HCT116 (cell line): ENCODE data around the gene DNAL4. TPM values are rescaled to one million over a fixed set of nuclear protein-coding genes. Genes with fewer than 3 reads are reported as not detected.

Experiments
- ATAC-seq: fragments of 200-7000 bp; cut with Tn5 transposase; 2 replicates; pipeline ENCODE4 v1.9.1; 2020; ENCODE audit warnings: mild to moderate bottlenecking, moderate library complexity
- BruUV-seq: library from RNA; stranded (reverse); fragments of 400-500 nt; replicated peaks from 2 replicates; lab custom pipeline; 2021; lab: Mats Ljungman, UMichigan
- CTCF ChIA-PET: fragments of 300-600 bp; sonication (Branson Sonifier 250); formaldehyde crosslinking; loops from one replicate; lab custom pipeline; 2021; ENCODE audit warnings: antibody characterized with exemption; lab: Charles Lee
- POLR2A ChIA-PET: fragments of 300-600, 350-600 bp; sonication (Branson Sonifier 250); formaldehyde crosslinking; loops from one replicate; lab custom pipeline; 2021; ENCODE audit warnings: antibody characterized with exemption; lab: Charles Lee
- RAD21 ChIA-PET, 2 experiments: fragments of 300-600 bp; sonication (Branson Sonifier 250); formaldehyde crosslinking; loops; one replicate each; lab custom pipeline; 2023; ENCODE audit warnings: low total read pairs in 2 of 2; ENCODE audit not compliant: uncharacterized antibody in 2 of 2, unreplicated experiment in 2 of 2, low non-redundant PET in 1 of 2; lab: Charles Lee
- DNase-seq: peaks from one replicate; pipeline ENCODE4 v3.0.0-alpha.2; 2010; ENCODE audit warnings: low read depth, low spot score
- H2AFZ ChIP-seq: fragments of 200-600 bp; shearing (Covaris generic), sonication (generic); 2 replicates; pipeline ENCODE4 v1.6.1; 2017; ENCODE audit warnings: low read depth, mixed run types, mixed read lengths, antibody characterized with exemption, low read length; ENCODE audit not compliant: poor library complexity, severe bottlenecking
- H3K27ac ChIP-seq: 2 replicates; pipeline ENCODE4 v1.5.1; 2012; ENCODE audit warnings: low read depth, low read length
- H3K27me3 ChIP-seq: fragments of 200-600 bp; sonication (generic); 2 replicates; pipeline ENCODE4 v1.6.1; 2016; ENCODE audit warnings: mixed run types, low read length, mixed read lengths; ENCODE audit not compliant: insufficient read depth
- H3K36me3 ChIP-seq, 2 experiments: fragments of 200-500 bp in 1 of 2; fragments of 200-600 bp in 1 of 2; sonication (Bioruptor generic) in 1 of 2; sonication (generic) in 1 of 2; 2 replicates each; pipeline versions ENCODE4 v1.5.1 to v1.6.1; 2014 to 2016; ENCODE audit warnings: low read length in 2 of 2, inconsistent platforms in 1 of 2, mixed read lengths in 1 of 2, mixed run types in 1 of 2; ENCODE audit not compliant: insufficient read depth in 2 of 2, control insufficient read depth in 1 of 2
- H3K4me1 ChIP-seq, 2 experiments: fragments of 200-600 bp in 1 of 2; sonication (generic) in 1 of 2; 2 replicates each; pipeline versions ENCODE4 v1.5.1 to v1.6.1; 2012 to 2017; ENCODE audit warnings: low read length in 2 of 2, inconsistent platforms in 1 of 2, mild to moderate bottlenecking in 1 of 2, mixed read lengths in 1 of 2, mixed run types in 1 of 2, moderate library complexity in 1 of 2; ENCODE audit not compliant: insufficient read depth in 2 of 2, control insufficient read depth in 1 of 2
- H3K4me2 ChIP-seq: fragments of 200-600 bp; sonication (generic); 2 replicates; pipeline ENCODE4 v1.6.1; 2017; ENCODE audit warnings: mixed run types, low read length, mixed read lengths
- H3K4me3 ChIP-seq, 2 experiments: fragments of 200-600 bp in 1 of 2; sonication (generic) in 1 of 2; replicated peaks in 1 of 2; 2 replicates each; pipeline ENCODE4 v1.5.1; 2011 to 2016; ENCODE audit warnings: low read length in 2 of 2, control low read depth in 1 of 2, low read depth in 1 of 2, mild to moderate bottlenecking in 1 of 2, mixed read lengths in 1 of 2, mixed run types in 1 of 2
- H3K79me2 ChIP-seq: fragments of 200-600 bp; sonication (generic); 2 replicates; pipeline ENCODE4 v1.6.1; 2017; ENCODE audit warnings: mild to moderate bottlenecking, mixed run types, low read length, moderate library complexity, mixed read lengths; ENCODE audit not compliant: insufficient read depth
- H3K9ac ChIP-seq: fragments of 200-600 bp; sonication (generic); 2 replicates; pipeline ENCODE4 v1.6.1; 2016; ENCODE audit warnings: low read length, mixed read lengths
- H3K9me2 ChIP-seq: fragments of 200-600 bp; sonication (generic), shearing (Covaris generic); 2 replicates; pipeline ENCODE4 v1.6.1; 2017; ENCODE audit warnings: mixed run types, mild to moderate bottlenecking, moderate library complexity; ENCODE audit not compliant: insufficient read depth
- H3K9me3 ChIP-seq, 2 experiments: fragments of 200-500 bp in 1 of 2; fragments of 200-600 bp in 1 of 2; sonication (Bioruptor generic) in 1 of 2; sonication (generic) in 1 of 2; 2 replicates each; pipeline ENCODE4 v1.6.1; 2014 to 2017; ENCODE audit warnings: low read length in 2 of 2, mixed read lengths in 2 of 2, inconsistent platforms in 1 of 2, low read depth in 1 of 2, mild to moderate bottlenecking in 1 of 2, mixed run types in 1 of 2, moderate library complexity in 1 of 2; ENCODE audit not compliant: control insufficient read depth in 1 of 2, insufficient read depth in 1 of 2
- H4K20me1 ChIP-seq: fragments of 200-600 bp; sonication (generic), shearing (Covaris generic); 2 replicates; pipeline ENCODE4 v1.6.1; 2017; ENCODE audit warnings: mixed run types, mild to moderate bottlenecking, moderate library complexity; ENCODE audit not compliant: insufficient read depth
- EGR1 ChIP-seq: IDR thresholded peaks from 2 replicates; pipeline ENCODE4 v1.6.1; 2012; ENCODE audit warnings: low read depth
- EZH2 ChIP-seq: fragments of 200-600 bp; sonication (generic); IDR thresholded peaks from 2 replicates; pipeline ENCODE4 v1.6.1; 2017; ENCODE audit warnings: antibody characterized with exemption, mixed run types
- EZH2phosphoT487 ChIP-seq: fragments of 200-600 bp; IDR thresholded peaks from 2 replicates; pipeline ENCODE4 v1.6.1; 2018; ENCODE audit warnings: antibody characterized with exemption, borderline replicate concordance
- FOSL1 ChIP-seq: IDR thresholded peaks from 2 replicates; pipeline ENCODE4 v1.6.1; 2012; ENCODE audit warnings: low read depth
- REST ChIP-seq: IDR thresholded peaks from 2 replicates; pipeline ENCODE4 v1.6.1; 2012; ENCODE audit warnings: low read depth
- SRF ChIP-seq: IDR thresholded peaks from 2 replicates; pipeline ENCODE4 v1.6.1; 2012; ENCODE audit warnings: low read depth
- TCF7L2 ChIP-seq: IDR thresholded peaks from 2 replicates; pipeline ENCODE4 v1.7.0; 2011; ENCODE audit warnings: borderline replicate concordance, inconsistent platforms; ENCODE audit not compliant: insufficient read depth, insufficient read length; ENCODE audit errors: extremely low read depth
- YY1 ChIP-seq: IDR thresholded peaks from 2 replicates; pipeline ENCODE4 v1.6.1; 2011; ENCODE audit warnings: low read length, low read depth, moderate library complexity, mild to moderate bottlenecking; ENCODE audit not compliant: insufficient replicate concordance; ENCODE audit errors: extremely low read depth
- ZBTB33 ChIP-seq: IDR thresholded peaks from 2 replicates; pipeline ENCODE4 v1.6.1; 2011; ENCODE audit warnings: mild to moderate bottlenecking, low read length, moderate library complexity; ENCODE audit not compliant: insufficient replicate concordance; ENCODE audit errors: extremely low read depth
- ZNF274 ChIP-seq: fragments of 200-500 bp; sonication (Bioruptor generic); IDR thresholded peaks from 2 replicates; pipeline ENCODE4 v1.6.1; 2014; ENCODE audit warnings: mild to moderate bottlenecking, low read depth, low read length, inconsistent platforms
- intact Hi-C: fragments of 100-400 bp; cut with micrococcal nuclease; formaldehyde crosslinking; loops from 2 replicates; pipeline ENCODE4 v1.10.0; 2022
- total RNA-seq: library from RNA; stranded (reverse); gene quantifications from one replicate; pipeline ENCODE4 v1.2.1, GENCODE V29; 2021; ENCODE audit not compliant: unreplicated experiment

DNAL4 gene
- total RNA-seq, 1 experiment from 2014 or later, result 18.3 TPM

- TF ChIP-seq YY1, result no peak
These were observed 7.3 kb downstream of the DNAL4 start (continued) for GRCh38 chr22:38786631-38787030.

- Histone ChIP-seq H4K20me1 (no peaks in the 10 kb centered on the region), H3K9ac (no peak overlapping the region), H3K36me3 (no peaks in the 10 kb centered on the region), H3K4me3 (no peak overlapping the region), H3K9me2 (no peaks in the 10 kb centered on the region), H2AFZ (no peak overlapping the region), H3K79me2 (no peaks in the 10 kb centered on the region), H3K4me2 (no peak overlapping the region), H3K9me3 (no peaks in the 10 kb centered on the region), H3K27me3 (no peaks in the 10 kb centered on the region), H3K4me1 (peaks cover 6 to 9% of the 10 kb centered on the region in 2 experiments; a peak in 3 of 4 replicates), H3K27ac (no peak overlapping the region)
- POLR2A ChIA-PET, result no interaction called here
- CTCF ChIA-PET, result interaction anchor here (1.8 kb wide), 1 partner anchor 16 kb away, joined by 9 read pairs; no protein-coding TSS in a partner anchor
- no peak for TF ChIP-seq YY1
- TF ChIP-seq EGR1, result no peak
- TF ChIP-seq TCF7L2, result no peak
- DNase-seq (no peak), ATAC-seq (no peak)
- RAD21 ChIA-PET, result no interaction called here
- BruUV-seq, result no TSS peak
- intact Hi-C loops, result no loop called here
These were observed 9.1 kb downstream of the DNAL4 start for GRCh38 chr22:38784856-38785255.

GRCh38 chr22:38784035-38784434 lies 9.9 kb downstream of the DNAL4 start:
- CTCF ChIA-PET, result interaction anchor here (1.2 kb wide), 1 partner anchor 15 kb away, joined by 3 read pairs; no protein-coding TSS in a partner anchor
- ATAC-seq, result no peak
- no peak for TF ChIP-seq EZH2
- TF ChIP-seq SRF, result no peak
- no peak for TF ChIP-seq FOSL1
- no peak for TF ChIP-seq ZBTB33
- no peak for TF ChIP-seq REST
- no peak for TF ChIP-seq ZNF274
- no peak for TF ChIP-seq EZH2phosphoT487

More at GRCh38 chr22:38784035-38784434, 9.9 kb downstream of the DNAL4 start:
- no peaks in the 10 kb centered on the region for H3K79me2 ChIP-seq
- no peak overlapping the region for H3K4me2 ChIP-seq
- no peak for DNase-seq
- intact Hi-C loops, result no loop called here
- H3K27ac ChIP-seq, result no peak overlapping the region
- no peaks in the 10 kb centered on the region for H3K9me2 ChIP-seq
- no peak overlapping the region for H3K9ac ChIP-seq
- RAD21 ChIA-PET, result no interaction called here
- POLR2A ChIA-PET, result no interaction called here
- no peaks in the 10 kb centered on the region for H3K27me3 ChIP-seq
- no peaks in the 10 kb centered on the region for H4K20me1 ChIP-seq
- no peak overlapping the region for H2AFZ ChIP-seq
- H3K9me3 ChIP-seq, result no peaks in the 10 kb centered on the region
- BruUV-seq, result no TSS peak
- H3K36me3 ChIP-seq, result no peaks in the 10 kb centered on the region
- peaks cover 6 to 9% of the 10 kb centered on the region in 2 experiments; a peak in 3 of 4 replicates for H3K4me1 ChIP-seq
- no peak overlapping the region for H3K4me3 ChIP-seq
